ENCODE measurements around the gene CCL26.

GRCh38 chr7:75738975-75739795 lies 32.8 kb downstream of the CCL26 start:
- TF ChIP-seq ATF3 (IDR thresholded peaks at IDR 0.05), result no peak
- TF ChIP-seq CTCF (IDR thresholded peaks at IDR 0.05; ENCODE audit: low read depth, low read length, missing input control), result peak; percentile 24
- TF ChIP-seq YY1 (IDR thresholded peaks at IDR 0.05), result no peak
- no peak for TF ChIP-seq HNF4G (IDR thresholded peaks at IDR 0.05)
- peak in 1 of 2 donors; percentile 39 for TF ChIP-seq GABPA (IDR thresholded peaks at IDR 0.05 in 1 of 2, conservative IDR thresholded peaks at IDR 0.05 in 1 of 2)
- TF ChIP-seq MAX (IDR thresholded peaks at IDR 0.05), result no peak
- TF ChIP-seq JUND (IDR thresholded peaks at IDR 0.05), result no peak
- TF ChIP-seq EGR1 (IDR thresholded peaks at IDR 0.05; ENCODE audit: low read depth in 2 of 2), result peak in 1 of 2 donors; percentile 2
- TF ChIP-seq FOXA2 (IDR thresholded peaks at IDR 0.05), result no peak
- TF ChIP-seq SP1 (IDR thresholded peaks at IDR 0.05), result no peak
- peak in 1 of 2 donors; percentile 2 for TF ChIP-seq RAD21 (IDR thresholded peaks at IDR 0.05)

Data from liver (tissue), 3 donors.